ENCODE results near the gene TP53TG3C. TPM values are rescaled to one million over a fixed set of nuclear protein-coding genes. Genes with fewer than 3 reads are reported as not detected.
"Not testable (repeated sequence)": the region's sequence is repeated elsewhere in the genome, so short reads cannot be mapped to it uniquely, and the experiment has no call there.

The TP53TG3C gene, protein sequence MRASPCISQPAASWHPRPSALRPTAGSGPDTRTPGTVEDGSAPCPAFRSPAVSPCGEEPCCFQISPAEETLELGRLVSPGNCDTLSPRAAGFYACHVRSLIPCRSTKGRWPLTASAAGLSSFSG
- total RNA-seq, result not detected
- polyA plus RNA-seq, result not detected

GRCh38 chr16:33193926-33194325 is at the start of gene TP53TG3C:
Gene TP53TG3C, plus strand, starts transcription at chr16:33194226. Its CDS starts 68 bp downstream, at chr16:33194294.
- H3K4me3 ChIP-seq; H3K36me3 ChIP-seq; H3K27me3 ChIP-seq; DNase-seq; FAIRE-seq; ATAC-seq; H3K4me1 ChIP-seq; H3K27ac ChIP-seq; intact Hi-C loops (cut with DNase I); H3K9me3 ChIP-seq: not testable (repeated sequence)
- no CpG with 5 or more reads among the region's 25 CpGs for WGBS, 2 donors

Other genes starting within 250 kb of the TP53TG3C start
- not detected for gene TP53TG3E, start 110.1 kb downstream of the TP53TG3C start, total RNA-seq
- gene TP53TG3E, start 110.1 kb downstream of the TP53TG3C start, polyA plus RNA-seq, result not detected
- not detected for gene TP53TG3B, start 166.6 kb downstream of the TP53TG3C start, total RNA-seq
- under 1 TPM; 0.16 to 0.19 TPM for gene TP53TG3B, start 166.6 kb downstream of the TP53TG3C start, polyA plus RNA-seq